H1 (cell line): ENCODE measurements around the gene CPLANE1. TPM values are rescaled to one million over a fixed set of nuclear protein-coding genes. Genes with fewer than 3 reads are reported as not detected.
"Not testable (repeated sequence)": the region's sequence is repeated elsewhere in the genome, so short reads cannot be mapped to it uniquely, and the experiment has no call there.

Experiments used
- CTCF ChIA-PET: fragments of 300-600 bp; sonication (Branson Sonifier 250); formaldehyde crosslinking; loops from one replicate; lab custom pipeline; 2021; ENCODE audit not compliant: partially characterized antibody; lab: Charles Lee
- POLR2A ChIA-PET: fragments of 300-600 bp; sonication (Branson Sonifier 250); formaldehyde crosslinking; loops from one replicate; lab custom pipeline; 2021; ENCODE audit warnings: inconsistent platforms; ENCODE audit not compliant: partially characterized antibody; lab: Charles Lee
- DNase-seq, 2 experiments: peaks; one replicate each; pipeline versions ENCODE4 v3.0.0 to v3.0.0-alpha.2; 2010 to 2022; ENCODE audit warnings: low spot score in 2 of 2, low read depth in 1 of 2, mixed read lengths in 1 of 2
- FAIRE-seq: peaks from 2 replicates; lab custom pipeline; 2011; peaks lifted over from hg19 to GRCh38; lab: Jason Lieb, UNC
- H2AFZ ChIP-seq: 2 replicates; pipeline ENCODE4 v1.8.1; 2012; ENCODE audit warnings: low read length, inconsistent platforms
- H2AK5ac ChIP-seq: 2 replicates; pipeline ENCODE4 v1.6.1; 2013; ENCODE audit warnings: low read depth, low read length
- H2BK120ac ChIP-seq: replicated peaks from 2 replicates; pipeline ENCODE3; 2013; ENCODE audit warnings: low read depth, low read length, inconsistent platforms
- H2BK12ac ChIP-seq: 2 replicates; pipeline ENCODE4 v1.6.1; 2013; ENCODE audit warnings: low read depth, low read length
- H2BK15ac ChIP-seq: 2 replicates; pipeline ENCODE4 v1.6.1; 2013; ENCODE audit warnings: low read length
- H2BK20ac ChIP-seq: 2 replicates; pipeline ENCODE4 v1.6.1; 2013; ENCODE audit warnings: low read length
- H2BK5ac ChIP-seq: 2 replicates; pipeline ENCODE4 v1.6.1; 2013; ENCODE audit warnings: low read depth, low read length
- H3K14ac ChIP-seq: 2 replicates; pipeline ENCODE4 v1.6.1; 2013; ENCODE audit warnings: inconsistent platforms; ENCODE audit not compliant: insufficient read length
- H3K18ac ChIP-seq: 2 replicates; pipeline ENCODE4 v1.6.1; 2013; ENCODE audit warnings: low read length; ENCODE audit errors: extremely low read depth
- H3K23ac ChIP-seq: 2 replicates; pipeline ENCODE4 v1.6.1; 2013; ENCODE audit warnings: inconsistent platforms; ENCODE audit not compliant: insufficient read length
- H3K23me2 ChIP-seq: 2 replicates; pipeline ENCODE4 v1.6.1; 2013; ENCODE audit warnings: low read depth, low read length
- H3K27ac ChIP-seq: 2 replicates; pipeline ENCODE4 v1.6.1; 2011; ENCODE audit warnings: low read depth, low read length, inconsistent platforms
- H3K27me3 ChIP-seq, 4 experiments: replicated peaks in 1 of 4; 1 replicate in 1 of 4; 2 replicates in 3 of 4; pipeline versions ENCODE4 v1.6.1 to v1.8.1; 2011 to 2013; ENCODE audit warnings: low read length in 3 of 4, mild to moderate bottlenecking in 3 of 4, inconsistent platforms in 2 of 4, mixed read lengths in 2 of 4, moderate library complexity in 1 of 4; ENCODE audit not compliant: control insufficient read depth in 3 of 4, insufficient read depth in 3 of 4; ENCODE audit errors: extremely low read depth in 1 of 4
- H3K36me3 ChIP-seq, 4 experiments: 2 replicates each; pipeline versions ENCODE4 v1.6.1 to v1.8.1; 2011 to 2013; ENCODE audit warnings: mild to moderate bottlenecking in 4 of 4, low read length in 3 of 4, moderate library complexity in 2 of 4, control low read depth in 1 of 4, inconsistent platforms in 1 of 4; ENCODE audit not compliant: insufficient read depth in 4 of 4, control insufficient read depth in 2 of 4
- H3K4ac ChIP-seq: replicated peaks from 2 replicates; pipeline ENCODE3; 2013; ENCODE audit warnings: low read length, low read depth, mixed read lengths, inconsistent platforms; ENCODE audit not compliant: insufficient read length
- H3K4me1 ChIP-seq, 4 experiments: replicated peaks in 1 of 4; 1 replicate in 1 of 4; 2 replicates in 3 of 4; pipeline versions ENCODE4 v1.6.1 to v1.8.1; 2011 to 2013; ENCODE audit warnings: low read length in 3 of 4, inconsistent platforms in 2 of 4, mixed read lengths in 1 of 4; ENCODE audit not compliant: insufficient read depth in 4 of 4, control insufficient read depth in 3 of 4
- H3K4me2 ChIP-seq, 2 experiments: 2 replicates each; pipeline versions ENCODE4 v1.6.1 to v1.8.1; 2011 to 2013; ENCODE audit warnings: low read depth in 2 of 2, low read length in 2 of 2, control low read depth in 1 of 2, inconsistent platforms in 1 of 2, mild to moderate bottlenecking in 1 of 2; ENCODE audit not compliant: insufficient read depth in 1 of 2
- H3K4me3 ChIP-seq, 4 experiments: fragments of 200-600, 300-600 bp in 1 of 4; sonication (generic), shearing (Covaris generic), sonication (Bioruptor Twin) in 1 of 4; 2 replicates each; pipeline versions ENCODE4 v1.5.1 to v1.8.1; 2011 to 2016; ENCODE audit warnings: low read length in 4 of 4, low read depth in 3 of 4, control low read depth in 2 of 4, inconsistent platforms in 2 of 4, mild to moderate bottlenecking in 2 of 4, mixed read lengths in 1 of 4, moderate library complexity in 1 of 4; ENCODE audit not compliant: insufficient read depth in 2 of 4; ENCODE audit errors: extremely low read depth in 1 of 4
- H3K56ac ChIP-seq: replicated peaks from 2 replicates; pipeline ENCODE3; 2013; ENCODE audit warnings: low read depth, mild to moderate bottlenecking, mixed read lengths, low read length, inconsistent platforms; ENCODE audit not compliant: insufficient read length
- H3K79me1 ChIP-seq: 2 replicates; pipeline ENCODE4 v1.6.1; 2013; ENCODE audit warnings: low read depth, low read length, control low read depth
- H3K79me2 ChIP-seq, 2 experiments: 2 replicates each; pipeline versions ENCODE4 v1.6.1 to v1.8.1; 2012 to 2013; ENCODE audit warnings: low read length in 2 of 2, mild to moderate bottlenecking in 2 of 2, inconsistent platforms in 1 of 2; ENCODE audit not compliant: insufficient read depth in 2 of 2, control insufficient read depth in 1 of 2
- H3K9ac ChIP-seq, 4 experiments: replicated peaks in 1 of 4; 1 replicate in 1 of 4; 2 replicates in 3 of 4; pipeline versions ENCODE4 v1.6.1 to v1.8.1; 2011 to 2013; ENCODE audit warnings: low read depth in 3 of 4, low read length in 3 of 4, control low read depth in 2 of 4, mild to moderate bottlenecking in 2 of 4, moderate library complexity in 2 of 4, inconsistent platforms in 1 of 4; ENCODE audit errors: extremely low read depth in 1 of 4
- H3K9me3 ChIP-seq, 2 experiments: 2 replicates each; pipeline versions ENCODE4 v1.6.1 to v1.8.1; 2012 to 2013; ENCODE audit warnings: mild to moderate bottlenecking in 2 of 2, moderate library complexity in 2 of 2, control low read depth in 1 of 2, inconsistent platforms in 1 of 2, low read depth in 1 of 2, low read length in 1 of 2, mixed read lengths in 1 of 2; ENCODE audit not compliant: insufficient read depth in 2 of 2
- H4K20me1 ChIP-seq, 2 experiments: replicated peaks in 1 of 2; 2 replicates each; pipeline versions ENCODE3 to v1.8.1; 2011 to 2013; ENCODE audit warnings: inconsistent platforms in 2 of 2, low read length in 2 of 2, mild to moderate bottlenecking in 1 of 2; ENCODE audit not compliant: insufficient read depth in 2 of 2, control insufficient read depth in 1 of 2
- H4K5ac ChIP-seq: 2 replicates; pipeline ENCODE4 v1.6.1; 2013; ENCODE audit warnings: low read length, low read depth, mixed read lengths, inconsistent platforms; ENCODE audit not compliant: insufficient read length
- H4K8ac ChIP-seq: 2 replicates; pipeline ENCODE4 v1.8.0; 2013; ENCODE audit warnings: mild to moderate bottlenecking, moderate library complexity, low read length, inconsistent platforms; ENCODE audit not compliant: insufficient read depth; ENCODE audit errors: extremely low read depth
- H4K91ac ChIP-seq: replicated peaks from 2 replicates; pipeline ENCODE3; 2013; ENCODE audit warnings: low read length, mixed read lengths, inconsistent platforms; ENCODE audit not compliant: insufficient read length
- WGBS, 2 experiments: shearing (Covaris generic) in 1 of 2; methylation state at CpG; one replicate each; pipeline versions ENCODE4 v1.1.6 to v1.1.7; 2013 to 2015; ENCODE audit warnings: low lambda C conversion rate in 2 of 2, mixed read lengths in 2 of 2, inconsistent platforms in 1 of 2, low coverage in 1 of 2, missing lambda C conversion rate in 1 of 2; ENCODE audit not compliant: insufficient replicate concordance in 2 of 2, insufficient coverage in 1 of 2, insufficient read length in 1 of 2; ENCODE audit errors: extremely low coverage in 1 of 2, missing lambda C conversion rate in 1 of 2; 5-methylcytosine and 5-hydroxymethylcytosine counted together
- polyA plus RNA-seq, 7 experiments: library from polyadenylated mRNA; depleted of rRNA in 3 of 7; stranded (reverse) in 5 of 7; unstranded in 2 of 7; fragments of >200 nt in 5 of 7; fragments of 200-250 nt in 2 of 7; gene quantifications; 1 replicate in 5 of 7; 2 replicates in 1 of 7; 4 replicates in 1 of 7; pipeline versions ENCODE4 v1.2.1 to v1.2.3, GENCODE V29; 2011 to 2013; ENCODE audit warnings: missing spikeins in 2 of 7, mixed read lengths in 2 of 7
- total RNA-seq: library from RNA; stranded (reverse); fragmentation: NEBNext Ultra II Directional; extraction: Animal tissue kit (Norgen Biotek cat#: 25700); gene quantifications from 2 replicates; pipeline ENCODE4 v1.2.1, GENCODE V29; 2021

Gene CPLANE1
- total and polyA plus RNA-seq, 2 of the 8 experiments (the other 6 are each of a cell fraction or from before 2014, with no cell fraction given), result 2.2 to 8.8 TPM

DNA sequence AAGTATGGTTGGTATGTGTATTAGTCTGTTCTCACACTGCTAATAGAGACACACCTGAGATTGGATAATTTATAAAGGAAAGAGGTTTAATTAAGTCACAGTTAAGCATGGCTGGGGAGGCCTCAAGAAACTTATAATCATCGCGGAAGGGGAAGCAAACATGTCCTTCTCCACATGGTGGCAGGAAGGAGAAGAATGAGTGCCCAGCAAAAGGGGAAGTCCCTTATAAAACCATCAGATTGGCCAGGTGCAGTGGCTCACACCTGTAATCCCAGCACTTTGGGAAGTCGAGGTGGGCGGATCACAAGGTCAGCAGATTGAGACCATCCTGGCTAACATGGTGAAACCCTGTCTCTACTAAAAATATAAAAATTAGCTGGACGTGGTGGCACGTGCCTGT lies 113.9 kb downstream of the CPLANE1 start:
- H3K14ac ChIP-seq, H3K23me2 ChIP-seq, H3K27ac ChIP-seq, H2BK15ac ChIP-seq, FAIRE-seq, DNase-seq, H3K18ac ChIP-seq, POLR2A ChIA-PET, H2AFZ ChIP-seq, H3K4me2 ChIP-seq, H2BK120ac ChIP-seq, H3K9ac ChIP-seq, H3K79me2 ChIP-seq, H3K79me1 ChIP-seq, H2BK20ac ChIP-seq, H3K4me3 ChIP-seq, H2AK5ac ChIP-seq, CTCF ChIA-PET, H2BK5ac ChIP-seq, H4K5ac ChIP-seq, H3K23ac ChIP-seq, H3K27me3 ChIP-seq, H3K9me3 ChIP-seq, H2BK12ac ChIP-seq, H3K4me1 ChIP-seq, H4K91ac ChIP-seq, H3K4ac ChIP-seq, H3K56ac ChIP-seq, H4K20me1 ChIP-seq, H4K8ac ChIP-seq: not testable (repeated sequence)
- H3K36me3 ChIP-seq, result peaks cover 0 to 12% (median 0%) of the 10 kb centered on the region in 4 experiments; a peak in 2 of 8 replicates
- WGBS, 2 experiments, result 84% methylated on average over 6 of the region's 6 CpGs; no CpG with 5 or more reads in 1 of the 2 experiments
